ENCODE results near the gene TCHP. TPM values are rescaled to one million over a fixed set of nuclear protein-coding genes. Genes with fewer than 3 reads are reported as not detected.
A peak's percentile ranks its signal among the peaks of the same experiment; 100 is the strongest.

Gene TCHP
- total RNA-seq, 2 donors from 2014 or later: 26.1 to 31.9 TPM

DNA sequence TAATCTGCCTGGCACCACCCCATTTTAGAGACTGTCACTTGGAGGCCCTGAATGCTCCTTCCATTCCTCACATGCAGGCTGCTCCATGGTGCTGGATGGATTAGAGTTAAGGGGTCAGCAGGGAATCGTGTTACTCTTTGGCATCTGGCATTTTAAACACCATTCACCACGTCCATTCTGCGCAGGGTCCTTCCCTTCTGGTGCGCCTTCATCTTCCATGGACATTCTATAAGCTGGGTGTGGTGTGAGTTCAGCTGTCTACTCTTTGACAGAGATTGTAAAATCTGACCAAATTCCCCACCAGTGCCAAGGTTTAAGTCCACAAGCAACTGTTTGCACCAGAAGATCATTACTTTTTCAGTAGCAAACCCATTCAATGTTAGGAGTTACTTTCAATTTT lies 48.3 kb downstream of the TCHP start:
- DNase-seq: no peak
- Histone ChIP-seq H3K27me3 (ENCODE audit: control insufficient read depth, insufficient read depth, low read length, poor library complexity, severe bottlenecking) (no peaks in the 10 kb centered on the region), H3K9ac (ENCODE audit: extremely low read depth, low read length, poor library complexity, severe bottlenecking) (no peak overlapping the region), H3K4me1 (ENCODE audit: control insufficient read depth, insufficient read depth, low read length) (peaks cover 4% of the 10 kb centered on the region), H3K9me3 (ENCODE audit: control insufficient read depth, low read length) (no peaks in the 10 kb centered on the region), H3K27ac (ENCODE audit: low read depth, low read length) (peak overlapping the region; percentile 19), H3K36me3 (ENCODE audit: control insufficient read depth, insufficient read depth, low read length) (peaks cover 74% of the 10 kb centered on the region), H3K4me3 (ENCODE audit: low read length) (no peak overlapping the region)
- 87 to 93% methylated on average over 3 to 4 of the region's 4 CpGs for WGBS, 2 experiments (ENCODE audit: insufficient coverage in 1 of 2, insufficient read length in 1 of 2)
- TF ChIP-seq, protein P1, sequence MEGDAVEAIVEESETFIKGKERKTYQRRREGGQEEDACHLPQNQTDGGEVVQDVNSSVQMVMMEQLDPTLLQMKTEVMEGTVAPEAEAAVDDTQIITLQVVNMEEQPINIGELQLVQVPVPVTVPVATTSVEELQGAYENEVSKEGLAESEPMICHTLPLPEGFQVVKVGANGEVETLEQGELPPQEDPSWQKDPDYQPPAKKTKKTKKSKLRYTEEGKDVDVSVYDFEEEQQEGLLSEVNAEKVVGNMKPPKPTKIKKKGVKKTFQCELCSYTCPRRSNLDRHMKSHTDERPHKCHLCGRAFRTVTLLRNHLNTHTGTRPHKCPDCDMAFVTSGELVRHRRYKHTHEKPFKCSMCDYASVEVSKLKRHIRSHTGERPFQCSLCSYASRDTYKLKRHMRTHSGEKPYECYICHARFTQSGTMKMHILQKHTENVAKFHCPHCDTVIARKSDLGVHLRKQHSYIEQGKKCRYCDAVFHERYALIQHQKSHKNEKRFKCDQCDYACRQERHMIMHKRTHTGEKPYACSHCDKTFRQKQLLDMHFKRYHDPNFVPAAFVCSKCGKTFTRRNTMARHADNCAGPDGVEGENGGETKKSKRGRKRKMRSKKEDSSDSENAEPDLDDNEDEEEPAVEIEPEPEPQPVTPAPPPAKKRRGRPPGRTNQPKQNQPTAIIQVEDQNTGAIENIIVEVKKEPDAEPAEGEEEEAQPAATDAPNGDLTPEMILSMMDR (conservative IDR thresholded peaks at IDR 0.05): no peak
- no peaks in the 10 kb centered on the region for H3K27me3 Mint-ChIP-seq (ENCODE audit: insufficient read depth)
- no peak overlapping the region for H3K4me3 Mint-ChIP-seq
- H3K9me3 Mint-ChIP-seq: no peaks in the 10 kb centered on the region
- no peak overlapping the region for H3K27ac Mint-ChIP-seq
- peaks cover 44% of the 10 kb centered on the region for H3K36me3 Mint-ChIP-seq (ENCODE audit: low read depth)
- peaks cover 24% of the 10 kb centered on the region for H3K4me1 Mint-ChIP-seq

DNA sequence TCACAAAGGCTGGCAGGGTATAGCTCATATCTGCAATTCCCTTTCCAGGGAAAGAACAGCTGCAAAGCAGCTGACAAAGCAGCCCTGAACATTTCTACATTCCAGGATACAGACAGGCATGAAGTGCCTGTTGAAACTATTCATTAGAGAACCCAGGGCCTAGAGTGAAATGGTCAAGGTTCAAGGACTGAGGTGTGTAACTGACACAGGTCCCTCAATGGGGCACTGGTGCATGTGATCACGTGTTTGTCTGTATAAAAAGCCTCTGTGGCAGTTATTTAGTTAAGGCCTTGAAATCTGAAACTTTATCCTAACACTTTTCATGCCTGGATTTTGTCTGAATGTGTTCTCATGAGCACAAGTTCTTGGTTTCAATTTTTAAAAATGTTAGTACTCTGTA lies 49.0 kb downstream of the TCHP start:
- Histone ChIP-seq H3K36me3 (ENCODE audit: control insufficient read depth, insufficient read depth, low read length) (peaks cover 76% of the 10 kb centered on the region), H3K4me3 (ENCODE audit: low read length) (no peak overlapping the region), H3K27ac (ENCODE audit: low read depth, low read length) (peak overlapping the region; percentile 3), H3K9me3 (ENCODE audit: control insufficient read depth, low read length) (no peaks in the 10 kb centered on the region), H3K27me3 (ENCODE audit: control insufficient read depth, insufficient read depth, low read length, poor library complexity, severe bottlenecking) (no peaks in the 10 kb centered on the region), H3K9ac (ENCODE audit: extremely low read depth, low read length, poor library complexity, severe bottlenecking) (no peak overlapping the region), H3K4me1 (ENCODE audit: control insufficient read depth, insufficient read depth, low read length) (peaks cover 4% of the 10 kb centered on the region)
- H3K27me3 Mint-ChIP-seq (ENCODE audit: insufficient read depth): no peaks in the 10 kb centered on the region
- no peak for DNase-seq
- no peak overlapping the region for H3K4me3 Mint-ChIP-seq
- no peaks in the 10 kb centered on the region for H3K9me3 Mint-ChIP-seq
- peaks cover 49% of the 10 kb centered on the region for H3K36me3 Mint-ChIP-seq (ENCODE audit: low read depth)
- WGBS, 2 experiments (ENCODE audit: insufficient coverage in 1 of 2, insufficient read length in 1 of 2): 93 to 100% methylated on average over 1 of the region's 1 CpG
- H3K4me1 Mint-ChIP-seq: peaks cover 24% of the 10 kb centered on the region
- TF ChIP-seq, protein P1 (conservative IDR thresholded peaks at IDR 0.05): no peak
- H3K27ac Mint-ChIP-seq: no peak overlapping the region

DNA sequence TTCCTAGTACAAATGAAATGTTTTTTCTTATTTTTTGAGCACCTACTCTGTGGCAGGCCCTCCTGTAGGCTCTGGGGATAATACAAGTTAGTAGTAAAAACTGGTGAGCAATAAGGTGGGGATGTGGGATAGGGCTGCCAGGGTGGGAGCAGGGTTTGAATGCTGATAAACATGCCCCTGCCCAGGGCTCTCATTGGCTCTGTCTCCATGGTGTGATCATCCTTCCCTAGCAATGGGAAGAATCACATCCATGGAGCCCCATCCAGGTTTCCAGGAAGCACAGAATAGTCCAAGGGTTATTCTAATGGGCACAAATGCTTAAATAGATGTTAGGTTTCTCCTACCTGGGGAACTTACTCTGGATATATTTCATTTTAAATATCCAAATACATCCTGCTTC lies 50.6 kb downstream of the TCHP start:
- no peak overlapping the region for H3K27ac ChIP-seq (ENCODE audit: low read depth, low read length)
- Mint-ChIP-seq H3K36me3 (ENCODE audit: low read depth) (peaks cover 61% of the 10 kb centered on the region), H3K4me3 (no peak overlapping the region), H3K27me3 (ENCODE audit: insufficient read depth) (no peaks in the 10 kb centered on the region), H3K9me3 (no peaks in the 10 kb centered on the region), H3K27ac (no peak overlapping the region), H3K4me1 (peaks cover 14% of the 10 kb centered on the region)
- TF ChIP-seq, protein P1 (conservative IDR thresholded peaks at IDR 0.05): no peak
- H3K4me1 ChIP-seq (ENCODE audit: control insufficient read depth, insufficient read depth, low read length): peaks cover 4% of the 10 kb centered on the region
- H3K9ac ChIP-seq (ENCODE audit: extremely low read depth, low read length, poor library complexity, severe bottlenecking): no peak overlapping the region
- no peak overlapping the region for H3K4me3 ChIP-seq (ENCODE audit: low read length)
- no peaks in the 10 kb centered on the region for H3K27me3 ChIP-seq (ENCODE audit: control insufficient read depth, insufficient read depth, low read length, poor library complexity, severe bottlenecking)
- H3K9me3 ChIP-seq (ENCODE audit: control insufficient read depth, low read length): no peaks in the 10 kb centered on the region
- peaks cover 72% of the 10 kb centered on the region for H3K36me3 ChIP-seq (ENCODE audit: control insufficient read depth, insufficient read depth, low read length)
- DNase-seq: peak; percentile 62
